ENCODE data around the gene TTC22.
A peak's percentile ranks its signal among the peaks of the same experiment; 100 is the strongest.

Gene TTC22

DNA sequence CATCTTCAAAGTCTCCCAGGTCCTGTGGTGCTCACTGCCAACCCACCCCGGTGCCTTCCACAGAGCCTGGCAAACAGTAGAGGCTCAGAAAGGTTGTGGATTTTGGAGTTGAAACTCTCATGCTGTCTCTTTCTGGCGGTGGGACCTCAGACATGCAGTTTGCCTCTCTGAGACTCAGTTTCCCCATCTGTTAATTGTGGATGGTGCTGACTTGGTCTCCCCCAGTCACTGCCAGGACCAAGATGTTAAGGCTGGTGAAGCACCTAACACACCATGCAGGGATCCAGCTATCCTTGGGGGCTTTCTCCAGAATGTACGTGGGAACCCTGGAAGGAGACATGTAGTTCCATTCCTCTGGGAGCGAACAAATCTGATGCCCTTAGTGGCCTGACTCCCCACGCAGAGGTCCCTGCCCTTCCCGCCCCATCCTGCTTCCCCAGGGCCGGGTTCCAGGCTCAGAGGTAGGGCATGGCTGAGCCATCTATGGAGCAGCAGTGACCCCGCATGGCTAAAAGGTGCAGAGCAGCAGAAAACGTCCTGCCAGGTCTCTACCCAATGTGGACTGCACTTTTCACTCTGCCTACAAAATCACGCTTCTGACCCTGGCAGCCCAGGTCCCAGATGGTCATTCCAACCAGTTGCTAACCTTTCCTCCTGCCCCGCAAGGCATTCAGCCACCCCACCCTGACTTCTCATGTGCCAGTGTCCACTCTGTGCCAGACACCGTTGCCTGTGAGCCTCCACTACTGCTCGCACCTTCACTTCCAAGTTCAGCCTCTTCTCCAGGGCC, 9.2 kb upstream of the TTC22 start:
- in situ Hi-C loops (cut with MboI; ENCODE audit: low pct_unique_long_range_greater_than_20kb, low sequenced_read_pairs, unreplicated experiment), result loop anchor here (10.0 kb wide), 1 partner anchor 146 kb away; no protein-coding TSS in a partner anchor
- TF ChIP-seq, protein P1, sequence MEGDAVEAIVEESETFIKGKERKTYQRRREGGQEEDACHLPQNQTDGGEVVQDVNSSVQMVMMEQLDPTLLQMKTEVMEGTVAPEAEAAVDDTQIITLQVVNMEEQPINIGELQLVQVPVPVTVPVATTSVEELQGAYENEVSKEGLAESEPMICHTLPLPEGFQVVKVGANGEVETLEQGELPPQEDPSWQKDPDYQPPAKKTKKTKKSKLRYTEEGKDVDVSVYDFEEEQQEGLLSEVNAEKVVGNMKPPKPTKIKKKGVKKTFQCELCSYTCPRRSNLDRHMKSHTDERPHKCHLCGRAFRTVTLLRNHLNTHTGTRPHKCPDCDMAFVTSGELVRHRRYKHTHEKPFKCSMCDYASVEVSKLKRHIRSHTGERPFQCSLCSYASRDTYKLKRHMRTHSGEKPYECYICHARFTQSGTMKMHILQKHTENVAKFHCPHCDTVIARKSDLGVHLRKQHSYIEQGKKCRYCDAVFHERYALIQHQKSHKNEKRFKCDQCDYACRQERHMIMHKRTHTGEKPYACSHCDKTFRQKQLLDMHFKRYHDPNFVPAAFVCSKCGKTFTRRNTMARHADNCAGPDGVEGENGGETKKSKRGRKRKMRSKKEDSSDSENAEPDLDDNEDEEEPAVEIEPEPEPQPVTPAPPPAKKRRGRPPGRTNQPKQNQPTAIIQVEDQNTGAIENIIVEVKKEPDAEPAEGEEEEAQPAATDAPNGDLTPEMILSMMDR (IDR thresholded peaks at IDR 0.05; ENCODE audit: extremely low read depth, insufficient read depth, missing control alignments), result peak; percentile 97
- peak; percentile 88 for DNase-seq (ENCODE audit: low spot score)

DNA sequence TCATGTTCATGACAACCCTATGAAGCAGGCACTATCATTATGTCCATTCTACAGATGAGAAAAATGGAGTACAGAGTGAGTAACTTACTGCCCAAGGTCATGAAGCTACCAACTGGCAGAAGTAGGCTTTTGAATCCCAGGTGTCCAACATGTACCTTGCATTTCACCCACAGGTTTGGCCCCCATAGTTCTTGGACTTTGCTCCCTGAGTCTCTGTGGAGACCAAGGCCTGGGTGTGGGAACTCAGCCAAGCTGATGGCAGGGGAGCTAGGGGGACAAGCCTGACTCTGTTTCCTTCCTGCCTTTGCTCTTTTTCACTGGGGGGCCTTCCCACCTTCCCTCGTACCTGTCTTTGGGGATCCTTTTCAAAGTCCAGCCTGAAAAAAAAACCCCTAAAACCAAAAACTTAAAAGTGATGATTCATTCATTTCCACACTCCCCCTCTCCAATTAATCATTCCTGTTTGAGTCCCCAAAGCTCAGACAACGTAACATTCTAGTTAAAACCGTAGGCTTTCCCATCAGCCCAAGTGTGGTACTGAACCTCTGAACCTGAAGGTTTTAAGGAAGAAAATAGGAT, 8.5 kb upstream of the TTC22 start:
- TF ChIP-seq, protein P1 (IDR thresholded peaks at IDR 0.05; ENCODE audit: extremely low read depth, insufficient read depth, missing control alignments), result no peak
- no peak for DNase-seq (ENCODE audit: low spot score)
- in situ Hi-C loops (cut with MboI; ENCODE audit: low pct_unique_long_range_greater_than_20kb, low sequenced_read_pairs, unreplicated experiment), result loop anchor here (10.0 kb wide), 1 partner anchor 145 kb away; no protein-coding TSS in a partner anchor

DNA sequence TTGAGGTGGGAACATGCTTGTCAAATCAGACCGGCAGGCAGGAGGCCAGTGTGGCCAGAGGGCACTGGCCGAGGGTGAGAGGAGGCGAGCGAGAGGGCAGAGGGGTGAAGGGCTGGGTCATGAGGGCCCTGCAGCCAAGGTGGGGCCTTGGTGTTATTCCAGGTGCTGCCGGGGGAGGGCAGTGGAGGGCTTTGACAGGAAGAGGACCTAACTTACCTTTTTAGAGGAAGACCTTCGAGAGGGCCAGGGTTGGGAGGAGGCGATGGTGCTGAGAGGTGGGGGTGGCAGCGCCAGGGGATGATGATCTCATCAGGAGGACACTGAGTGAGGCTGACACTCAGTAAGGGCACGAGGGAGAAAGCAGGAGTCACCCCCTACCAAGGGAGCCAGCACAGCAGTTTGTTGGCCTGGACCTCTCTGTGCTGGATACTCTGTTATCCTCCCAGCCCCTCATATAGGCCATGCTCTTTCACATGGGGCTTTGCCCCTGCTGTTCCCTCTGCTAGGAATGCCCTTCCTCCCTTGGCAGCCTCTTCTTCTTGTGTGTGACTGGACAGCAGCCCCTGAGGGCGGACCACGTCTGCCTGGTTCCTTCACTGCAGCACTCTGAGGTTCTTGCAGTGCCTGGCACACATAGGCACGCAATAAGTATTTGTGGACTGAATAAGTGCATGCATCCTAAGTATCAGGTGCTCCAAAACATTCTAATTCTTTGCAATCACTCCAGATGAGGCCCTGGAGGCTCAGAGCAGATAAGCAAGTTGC, 7.5 kb upstream of the TTC22 start:
- TF ChIP-seq, protein P1 (IDR thresholded peaks at IDR 0.05; ENCODE audit: extremely low read depth, insufficient read depth, missing control alignments), result no peak
- no peak for DNase-seq (ENCODE audit: low spot score)
- in situ Hi-C loops (cut with MboI; ENCODE audit: low pct_unique_long_range_greater_than_20kb, low sequenced_read_pairs, unreplicated experiment), result no loop called here

DNA sequence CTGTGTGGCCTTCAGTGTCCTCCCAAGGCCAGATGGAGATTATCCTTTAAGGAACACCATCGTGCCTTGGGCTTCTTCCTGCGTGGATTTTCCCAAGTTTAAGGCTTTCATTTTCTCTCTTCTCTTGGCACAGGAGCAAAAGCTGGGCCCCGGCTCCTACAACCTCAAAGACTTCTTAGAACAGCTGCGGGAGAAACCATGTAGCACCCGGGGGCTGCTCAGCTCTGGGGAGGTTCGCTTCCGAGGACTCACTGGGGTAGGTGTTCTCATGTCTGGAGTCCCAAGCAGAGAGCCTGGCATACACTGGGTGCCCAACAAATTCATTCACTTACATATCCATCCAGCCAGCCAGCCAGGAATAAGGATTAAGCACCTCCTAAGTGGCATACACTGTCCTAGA, 6.6 kb upstream of the TTC22 start:
- no peak for DNase-seq (ENCODE audit: low spot score)
- in situ Hi-C loops (cut with MboI; ENCODE audit: low pct_unique_long_range_greater_than_20kb, low sequenced_read_pairs, unreplicated experiment), result no loop called here
- TF ChIP-seq, protein P1 (IDR thresholded peaks at IDR 0.05; ENCODE audit: extremely low read depth, insufficient read depth, missing control alignments), result no peak

DNA sequence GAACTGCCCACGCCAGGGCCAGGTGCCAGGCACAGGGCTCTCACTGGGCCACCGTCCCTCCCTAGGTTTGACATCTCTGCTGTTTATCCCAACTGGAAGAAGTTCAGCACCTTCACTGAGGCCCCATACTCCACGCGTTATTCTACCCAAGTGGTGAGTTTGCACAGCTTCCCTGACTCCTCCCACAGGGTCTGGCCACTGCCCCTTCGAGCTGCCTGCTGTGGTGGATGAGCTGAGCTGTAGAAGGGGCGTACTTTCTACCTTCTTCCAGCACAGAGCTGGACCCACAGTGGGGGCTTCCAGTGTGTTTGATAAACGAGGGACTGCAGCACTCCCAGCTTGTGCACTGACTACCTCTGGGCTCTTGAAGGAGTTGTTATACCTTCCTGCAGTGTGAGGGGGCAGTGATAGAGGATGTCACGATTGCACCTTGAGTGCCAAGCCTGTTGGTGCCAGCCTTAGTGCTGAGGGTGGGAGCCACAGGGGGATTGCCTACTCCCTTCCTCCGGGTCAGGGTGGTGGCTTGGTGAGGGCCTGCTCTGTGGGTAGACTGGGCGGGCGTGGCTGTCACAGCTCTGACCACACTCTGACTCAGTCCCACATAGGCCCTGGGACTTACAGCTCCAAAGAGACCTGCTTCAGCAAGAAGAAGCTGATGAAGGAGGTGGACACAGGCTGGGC, 5.9 kb upstream of the TTC22 start:
- DNase-seq (ENCODE audit: low spot score), result no peak
- TF ChIP-seq, protein P1 (IDR thresholded peaks at IDR 0.05; ENCODE audit: extremely low read depth, insufficient read depth, missing control alignments), result no peak
- in situ Hi-C loops (cut with MboI; ENCODE audit: low pct_unique_long_range_greater_than_20kb, low sequenced_read_pairs, unreplicated experiment), result no loop called here

DNA sequence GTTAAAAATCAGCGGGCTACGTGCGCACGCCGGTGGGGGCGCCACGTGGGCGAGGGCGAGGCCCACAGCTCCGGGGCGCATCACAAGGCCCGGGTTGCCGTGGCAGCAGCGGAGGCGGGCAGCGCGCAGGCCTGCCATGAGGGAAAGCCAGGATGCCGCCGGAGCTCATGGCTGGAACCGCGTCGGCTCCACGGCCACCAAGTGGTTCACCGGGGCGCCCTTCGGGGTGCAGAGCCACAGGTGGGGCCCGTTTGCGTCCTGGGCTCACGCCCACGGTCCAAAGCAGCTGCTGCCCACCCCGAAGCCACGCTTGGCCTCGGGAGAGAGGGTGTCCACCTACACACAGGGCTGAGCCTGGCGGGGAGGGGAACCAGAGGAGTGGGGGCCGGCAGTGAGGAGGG, 4.9 kb upstream of the TTC22 start:
- no peak for DNase-seq (ENCODE audit: low spot score)
- in situ Hi-C loops (cut with MboI; ENCODE audit: low pct_unique_long_range_greater_than_20kb, low sequenced_read_pairs, unreplicated experiment), result no loop called here
- TF ChIP-seq, protein P1 (IDR thresholded peaks at IDR 0.05; ENCODE audit: extremely low read depth, insufficient read depth, missing control alignments), result no peak

Data from GM13977 (cell line).